K562 treated with DMSO at 1 percent for 24 hours (cell line): ENCODE data around the gene CAV1. TPM values are rescaled to one million over a fixed set of nuclear protein-coding genes. Genes with fewer than 3 reads are reported as not detected.

ENCODE experiments used
- total RNA-seq: library from RNA; unstranded; fragments of 300-600 nt; gene quantifications from 2 replicates; pipeline ENCODE4 v1.2.3, GENCODE V29; 2022; ENCODE audit warnings: low read depth; ENCODE audit not compliant: insufficient read depth

The CAV1 gene
- total RNA-seq: 1.1 and 1.7 TPM in 2 replicates

GRCh38 chr7:116524609-116525297 lies at the start of gene CAV1:
TSS of gene CAV1 (plus strand) at chr7:116525036. CDS start at chr7:116525063, 27 bp downstream.

GRCh38 chr7:116499168-116500077 lies 25.4 kb upstream of the CAV1 start, which contains the start of gene CAV2:
TSS of gene CAV2 (plus strand) at chr7:116499738. CDS start at chr7:116499782, 44 bp downstream.

Other genes with a start within 250 kb of the CAV1 start
- gene CAV2, start 25.3 kb upstream of the CAV1 start, total RNA-seq: 18.7 TPM in 2 replicates
- gene MET, start 147.2 kb downstream of the CAV1 start, total RNA-seq: 4.6 and 4.9 TPM in 2 replicates